ENCODE data around the gene KLHDC4.
A peak's percentile ranks its signal among the peaks of the same experiment; 100 is the strongest.

Gene KLHDC4

DNA sequence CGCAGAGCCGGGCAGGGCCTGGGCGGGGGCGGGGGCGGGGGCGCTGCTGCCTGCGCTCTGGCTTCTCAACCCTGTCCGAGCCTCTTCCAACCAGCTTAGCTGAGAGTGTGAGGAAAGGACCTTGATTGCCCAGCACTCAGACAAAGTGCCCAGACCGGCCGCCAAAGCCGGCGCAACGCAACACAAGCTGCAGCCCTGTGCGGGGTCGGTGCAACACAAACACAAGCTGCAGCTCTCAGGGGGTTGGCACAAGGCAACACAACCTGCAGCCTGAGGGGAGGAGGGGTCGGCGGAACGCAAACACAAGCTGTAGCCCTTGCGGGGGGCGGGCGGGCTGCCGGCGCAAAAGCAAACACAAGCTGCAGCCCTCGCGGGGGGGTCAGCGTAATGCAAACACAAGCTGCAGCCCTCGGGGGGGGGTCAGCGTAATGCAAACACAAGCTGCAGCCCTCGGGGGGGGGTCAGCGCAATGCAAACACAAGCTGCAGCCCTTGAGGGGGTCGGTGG lies 60.0 kb downstream of the KLHDC4 start:
- Mint-ChIP-seq H3K4me1 (peaks cover 30% of the 10 kb centered on the region), H3K9me3 (no peaks in the 10 kb centered on the region), H3K27me3 (no peaks in the 10 kb centered on the region), H3K4me3 (no peak overlapping the region), H3K36me3 (ENCODE audit: insufficient read depth) (peaks cover 38% of the 10 kb centered on the region), H3K27ac (ENCODE audit: low read depth) (no peak overlapping the region)
- no peak for DNase-seq (ENCODE audit: low spot score in 2 of 2)
- ATAC-seq (replicated peaks; ENCODE audit: extremely low read depth, poor library complexity, severe bottlenecking), result no peak

DNA sequence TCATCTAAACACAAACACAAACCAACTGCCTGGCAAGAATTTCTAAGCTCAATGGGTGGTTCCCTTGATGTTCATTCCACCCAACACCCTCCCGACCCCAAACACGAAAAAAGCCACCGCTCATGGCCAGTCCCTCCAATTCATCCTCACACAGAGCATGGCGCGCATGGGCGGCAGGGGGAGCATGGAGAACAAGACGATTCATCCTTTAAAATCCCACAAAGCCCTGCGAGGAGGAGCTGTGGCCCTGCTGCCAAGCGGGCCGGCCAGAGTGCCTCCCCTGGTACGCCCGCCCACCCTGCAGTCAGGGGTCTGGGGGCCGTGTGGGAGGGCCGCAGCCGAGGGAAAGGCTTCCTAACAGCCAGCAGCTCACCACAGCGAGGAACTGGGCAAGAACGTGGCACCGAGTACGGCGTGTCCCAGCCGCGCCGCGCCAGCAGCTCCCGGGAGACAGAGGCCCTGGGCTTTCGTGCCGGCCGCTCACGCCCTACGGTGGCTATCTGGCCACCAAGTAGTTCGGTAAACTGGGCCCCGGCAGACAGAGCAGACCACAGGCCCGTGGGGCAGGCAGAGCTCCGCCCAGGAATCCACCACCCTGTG lies 60.9 kb downstream of the KLHDC4 start:
- Mint-ChIP-seq H3K9me3 (no peaks in the 10 kb centered on the region), H3K4me3 (no peak overlapping the region), H3K36me3 (ENCODE audit: insufficient read depth) (peaks cover 31% of the 10 kb centered on the region), H3K27me3 (no peaks in the 10 kb centered on the region), H3K4me1 (peaks cover 35% of the 10 kb centered on the region), H3K27ac (ENCODE audit: low read depth) (no peak overlapping the region)
- DNase-seq (ENCODE audit: low spot score in 2 of 2) (no peak), ATAC-seq (replicated peaks; ENCODE audit: extremely low read depth, poor library complexity, severe bottlenecking) (no peak)

DNA sequence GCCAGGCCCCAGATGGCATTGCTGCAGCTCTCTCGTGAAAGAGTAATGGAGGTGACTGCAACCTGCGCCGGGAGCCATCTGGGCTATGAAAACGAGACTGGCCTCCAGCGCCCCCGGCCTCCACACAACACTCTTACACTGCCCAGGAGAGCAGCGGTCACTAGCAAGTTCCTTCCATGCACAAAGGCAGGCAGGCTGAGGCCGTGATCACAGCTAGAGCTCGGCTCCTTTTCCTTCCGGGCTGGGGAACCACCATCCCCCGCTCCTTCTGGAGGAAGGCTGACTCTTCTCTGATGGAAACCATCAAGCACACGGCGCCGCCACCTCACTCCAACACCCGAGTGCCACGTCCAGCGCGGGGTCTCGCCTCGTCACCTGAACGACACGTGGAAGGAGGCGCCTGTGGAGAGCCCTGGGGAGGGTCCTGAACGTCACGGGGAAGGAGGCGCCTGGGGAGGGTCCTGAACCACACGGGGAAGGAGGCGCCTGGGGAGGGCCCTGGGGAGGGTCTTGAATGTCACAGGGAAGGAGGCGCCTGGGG lies 61.9 kb downstream of the KLHDC4 start:
- no peak overlapping the region for H3K4me3 Mint-ChIP-seq
- no peaks in the 10 kb centered on the region for H3K27me3 Mint-ChIP-seq
- peaks cover 32% of the 10 kb centered on the region for H3K36me3 Mint-ChIP-seq (ENCODE audit: insufficient read depth)
- no peak for ATAC-seq (replicated peaks; ENCODE audit: extremely low read depth, poor library complexity, severe bottlenecking)
- no peak for DNase-seq (ENCODE audit: low spot score in 2 of 2)
- no peaks in the 10 kb centered on the region for H3K9me3 Mint-ChIP-seq
- no peak overlapping the region for H3K27ac Mint-ChIP-seq (ENCODE audit: low read depth)
- peaks cover 41% of the 10 kb centered on the region for H3K4me1 Mint-ChIP-seq

DNA sequence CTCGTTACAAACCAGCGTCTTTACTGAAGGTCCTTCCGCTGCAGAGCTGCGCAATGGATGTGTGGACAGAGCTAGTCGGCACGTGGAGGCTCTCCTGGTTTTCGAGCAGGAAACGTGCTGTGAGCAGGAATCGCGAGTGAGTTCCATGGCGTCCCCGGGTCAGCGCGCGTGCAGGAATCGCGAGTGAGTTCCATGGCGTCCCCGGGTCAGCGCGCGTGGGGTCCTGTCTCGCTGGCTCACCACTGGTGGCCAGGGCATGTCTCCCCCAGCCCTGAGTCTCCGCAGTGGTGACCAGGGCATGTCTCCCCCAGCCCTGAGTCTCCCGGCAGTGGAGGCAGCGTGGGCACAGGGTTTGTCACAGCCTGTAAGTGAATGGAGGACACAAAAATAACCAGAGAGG lies 62.7 kb downstream of the KLHDC4 start:
- ATAC-seq (replicated peaks; ENCODE audit: extremely low read depth, poor library complexity, severe bottlenecking) (no peak), DNase-seq (ENCODE audit: low spot score in 2 of 2) (no peak)
- Mint-ChIP-seq H3K36me3 (ENCODE audit: insufficient read depth) (peaks cover 33% of the 10 kb centered on the region), H3K9me3 (no peaks in the 10 kb centered on the region), H3K27me3 (no peaks in the 10 kb centered on the region), H3K27ac (ENCODE audit: low read depth) (no peak overlapping the region), H3K4me3 (peak overlapping the region; percentile 48), H3K4me1 (peaks cover 45% of the 10 kb centered on the region)

DNA sequence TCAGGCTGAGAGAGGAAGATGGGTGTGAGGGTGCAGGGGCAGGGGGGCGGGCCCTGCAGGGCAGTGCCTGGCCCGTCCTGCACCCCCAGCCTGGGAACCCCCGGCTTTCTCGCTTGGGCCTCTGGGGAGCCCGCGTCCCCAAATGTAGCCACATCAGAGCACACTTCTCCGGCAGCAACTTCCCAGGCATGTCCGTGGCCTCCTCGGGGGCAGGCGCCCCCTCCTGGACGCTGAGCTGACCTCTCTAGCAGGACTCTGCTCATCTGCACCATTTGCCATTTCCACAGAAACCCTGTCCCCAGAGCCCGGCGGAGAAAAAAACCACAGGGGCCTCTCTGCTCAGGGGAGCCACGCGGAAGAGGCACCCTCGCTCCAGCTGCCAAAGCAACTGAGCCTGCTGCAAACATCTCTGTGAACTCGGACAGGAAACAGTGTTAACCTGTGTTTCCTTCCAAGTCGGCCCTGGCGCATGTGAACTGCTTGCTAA lies 63.4 kb downstream of the KLHDC4 start:
- peaks cover 49% of the 10 kb centered on the region for H3K4me1 Mint-ChIP-seq
- H3K4me3 Mint-ChIP-seq, result peak overlapping the region; percentile 48
- H3K27me3 Mint-ChIP-seq, result no peaks in the 10 kb centered on the region
- peak in 1 of 2 donors; percentile 15 for DNase-seq (ENCODE audit: low spot score in 2 of 2)
- no peaks in the 10 kb centered on the region for H3K9me3 Mint-ChIP-seq
- peak overlapping the region; percentile 25 for H3K27ac Mint-ChIP-seq (ENCODE audit: low read depth)
- peak; percentile 57 for ATAC-seq (replicated peaks; ENCODE audit: extremely low read depth, poor library complexity, severe bottlenecking)
- H3K36me3 Mint-ChIP-seq (ENCODE audit: insufficient read depth), result peaks cover 31% of the 10 kb centered on the region

DNA sequence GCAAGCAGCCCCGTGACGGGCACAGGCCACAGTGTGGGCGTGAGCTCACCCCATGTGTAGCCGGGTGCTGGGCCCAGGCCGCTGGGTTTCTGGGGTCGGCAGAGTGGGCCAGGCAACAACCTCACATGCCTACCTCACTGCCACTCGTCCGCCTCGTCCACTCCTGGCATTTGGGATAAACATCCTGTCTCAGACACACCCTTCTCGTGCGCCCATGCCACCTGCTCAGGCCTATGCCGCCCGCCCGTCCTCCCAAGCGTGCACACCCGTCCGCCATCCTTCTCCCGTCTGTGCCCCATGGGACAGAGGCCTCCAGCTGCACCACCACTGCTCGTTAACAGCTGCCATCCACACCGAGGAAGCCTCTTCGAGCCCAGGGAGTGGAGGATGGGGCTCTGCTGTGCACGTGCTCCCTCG lies 64.3 kb downstream of the KLHDC4 start:
- DNase-seq (ENCODE audit: low spot score in 2 of 2), result no peak

DNA sequence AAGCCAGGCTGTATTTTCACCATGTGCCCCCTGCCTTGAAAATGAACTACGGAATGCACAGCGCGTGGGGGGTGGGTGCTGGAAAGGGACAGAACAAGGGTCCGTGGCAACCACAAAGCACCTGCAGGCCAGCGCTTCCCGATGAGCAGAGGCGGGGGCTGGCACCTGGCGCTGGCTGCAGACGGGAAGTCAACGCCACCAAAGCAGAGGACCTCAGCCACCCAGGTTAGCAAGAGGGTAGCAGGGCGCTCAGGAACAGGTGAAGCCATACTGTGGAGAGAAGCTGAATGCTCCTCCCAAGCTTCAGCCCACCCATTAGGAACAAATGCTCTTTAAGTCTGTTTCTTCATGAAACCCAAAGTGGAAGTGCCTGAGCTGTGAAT lies 64.7 kb downstream of the KLHDC4 start:
- ATAC-seq (replicated peaks; ENCODE audit: extremely low read depth, poor library complexity, severe bottlenecking) (no peak), DNase-seq (ENCODE audit: low spot score in 2 of 2) (no peak)
- H3K36me3 Mint-ChIP-seq (ENCODE audit: insufficient read depth), result peaks cover 26% of the 10 kb centered on the region
- H3K9me3 Mint-ChIP-seq, result no peaks in the 10 kb centered on the region
- peak overlapping the region; percentile 34 for H3K4me3 Mint-ChIP-seq
- H3K4me1 Mint-ChIP-seq, result peaks cover 49% of the 10 kb centered on the region
- H3K27ac Mint-ChIP-seq (ENCODE audit: low read depth), result no peak overlapping the region
- H3K27me3 Mint-ChIP-seq, result no peaks in the 10 kb centered on the region

More for the DNA sequence above, 64.3 kb downstream of the KLHDC4 start:
- Mint-ChIP-seq H3K4me1 (peaks cover 49% of the 10 kb centered on the region), H3K4me3 (no peak overlapping the region), H3K9me3 (no peaks in the 10 kb centered on the region), H3K36me3 (ENCODE audit: insufficient read depth) (peaks cover 26% of the 10 kb centered on the region), H3K27me3 (no peaks in the 10 kb centered on the region), H3K27ac (ENCODE audit: low read depth) (no peak overlapping the region)
- ATAC-seq (replicated peaks; ENCODE audit: extremely low read depth, poor library complexity, severe bottlenecking), result no peak

- no peak for DNase-seq (ENCODE audit: low spot score in 2 of 2)
- peaks cover 49% of the 10 kb centered on the region for H3K4me1 Mint-ChIP-seq
- peaks cover 25% of the 10 kb centered on the region for H3K36me3 Mint-ChIP-seq (ENCODE audit: insufficient read depth)
- H3K4me3 Mint-ChIP-seq, result peak overlapping the region; percentile 34
- no peaks in the 10 kb centered on the region for H3K9me3 Mint-ChIP-seq
- no peak for ATAC-seq (replicated peaks; ENCODE audit: extremely low read depth, poor library complexity, severe bottlenecking)
- peak overlapping the region; percentile 55 for H3K27ac Mint-ChIP-seq (ENCODE audit: low read depth)
- no peaks in the 10 kb centered on the region for H3K27me3 Mint-ChIP-seq
Observed at GRCh38 chr16:87700406-87701077, 65.2 kb downstream of the KLHDC4 start.

- Mint-ChIP-seq H3K27me3 (no peaks in the 10 kb centered on the region), H3K27ac (ENCODE audit: low read depth) (peak overlapping the region; percentile 81), H3K4me3 (peak overlapping the region; percentile 51), H3K9me3 (no peaks in the 10 kb centered on the region), H3K4me1 (peaks cover 43% of the 10 kb centered on the region), H3K36me3 (ENCODE audit: insufficient read depth) (peaks cover 24% of the 10 kb centered on the region)
- DNase-seq (ENCODE audit: low spot score in 2 of 2) (peak in 1 of 2 donors; percentile 16), ATAC-seq (replicated peaks; ENCODE audit: extremely low read depth, poor library complexity, severe bottlenecking) (no peak)
Observed at GRCh38 chr16:87698676-87699199, 67.0 kb downstream of the KLHDC4 start.

- H3K4me3 Mint-ChIP-seq, result peak overlapping the region; percentile 51
- peaks cover 24% of the 10 kb centered on the region for H3K36me3 Mint-ChIP-seq (ENCODE audit: insufficient read depth)
- no peak for ATAC-seq (replicated peaks; ENCODE audit: extremely low read depth, poor library complexity, severe bottlenecking)
- peak overlapping the region; percentile 81 for H3K27ac Mint-ChIP-seq (ENCODE audit: low read depth)
- no peaks in the 10 kb centered on the region for H3K27me3 Mint-ChIP-seq
- no peaks in the 10 kb centered on the region for H3K9me3 Mint-ChIP-seq
- H3K4me1 Mint-ChIP-seq, result peaks cover 39% of the 10 kb centered on the region
- DNase-seq (ENCODE audit: low spot score in 2 of 2), result no peak
Observed at GRCh38 chr16:87698241-87698640, 67.5 kb downstream of the KLHDC4 start.

GRCh38 chr16:87697792-87698191 lies 68.0 kb downstream of the KLHDC4 start:
- no peak for DNase-seq (ENCODE audit: low spot score in 2 of 2)
- Mint-ChIP-seq H3K27ac (ENCODE audit: low read depth) (peak overlapping the region; percentile 81), H3K9me3 (no peaks in the 10 kb centered on the region), H3K36me3 (ENCODE audit: insufficient read depth) (peaks cover 19% of the 10 kb centered on the region), H3K27me3 (no peaks in the 10 kb centered on the region), H3K4me3 (peak overlapping the region; percentile 51), H3K4me1 (peaks cover 38% of the 10 kb centered on the region)
- no peak for ATAC-seq (replicated peaks; ENCODE audit: extremely low read depth, poor library complexity, severe bottlenecking)

DNA sequence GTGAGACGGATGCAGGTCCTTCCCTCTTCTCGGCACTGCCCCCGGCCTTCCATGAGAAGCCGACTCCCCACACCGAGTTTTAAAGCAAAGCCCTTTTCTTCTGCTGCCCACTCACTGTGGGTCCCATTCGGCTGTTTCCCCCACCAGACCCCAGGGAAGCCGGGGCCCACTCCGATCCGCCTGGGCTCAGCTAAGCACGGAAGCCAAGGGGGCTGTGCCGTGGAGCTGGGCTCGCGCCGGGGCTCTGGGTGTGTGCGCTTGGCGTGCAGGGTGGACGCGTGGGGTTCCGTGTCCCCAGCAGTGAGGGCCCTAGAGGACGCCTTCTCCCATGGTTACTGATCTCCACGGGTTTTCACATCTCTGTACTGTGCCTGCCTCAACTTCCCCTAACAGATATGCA lies 68.5 kb downstream of the KLHDC4 start:
- H3K4me3 Mint-ChIP-seq, result no peak overlapping the region
- peaks cover 33% of the 10 kb centered on the region for H3K4me1 Mint-ChIP-seq
- H3K36me3 Mint-ChIP-seq (ENCODE audit: insufficient read depth), result peaks cover 16% of the 10 kb centered on the region
- no peaks in the 10 kb centered on the region for H3K27me3 Mint-ChIP-seq
- H3K9me3 Mint-ChIP-seq, result no peaks in the 10 kb centered on the region
- no peak for DNase-seq (ENCODE audit: low spot score in 2 of 2)
- ATAC-seq (replicated peaks; ENCODE audit: extremely low read depth, poor library complexity, severe bottlenecking), result no peak
- peak overlapping the region; percentile 81 for H3K27ac Mint-ChIP-seq (ENCODE audit: low read depth)

Measured in central memory CD8-positive, alpha-beta T cell (primary cell).